ENCODE results near the gene AHCYL2.
"Not testable (repeated sequence)": the region's sequence is repeated elsewhere in the genome, so short reads cannot be mapped to it uniquely, and the experiment has no call there.

Gene AHCYL2

DNA sequence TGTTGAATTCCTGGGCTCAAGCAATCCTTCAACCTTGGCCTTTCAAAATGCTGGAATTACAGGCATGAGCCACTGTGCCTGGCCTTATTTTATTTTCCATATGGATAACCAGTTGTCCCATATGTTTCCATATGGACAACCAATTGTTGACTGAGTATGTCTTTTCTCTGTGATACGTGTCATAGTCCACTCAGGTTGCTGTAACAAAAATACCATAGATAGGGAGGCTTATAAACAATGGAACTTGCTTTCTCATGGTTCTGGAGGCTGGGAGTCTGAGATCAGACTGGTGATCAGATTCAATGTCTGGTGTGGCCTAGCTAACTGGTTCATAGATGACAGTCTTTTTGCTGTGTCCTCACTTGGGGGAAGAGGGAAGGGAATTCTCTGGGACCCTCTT, 19.4 kb downstream of the AHCYL2 start:
- no peak for DNase-seq (ENCODE audit: low read depth)

DNA sequence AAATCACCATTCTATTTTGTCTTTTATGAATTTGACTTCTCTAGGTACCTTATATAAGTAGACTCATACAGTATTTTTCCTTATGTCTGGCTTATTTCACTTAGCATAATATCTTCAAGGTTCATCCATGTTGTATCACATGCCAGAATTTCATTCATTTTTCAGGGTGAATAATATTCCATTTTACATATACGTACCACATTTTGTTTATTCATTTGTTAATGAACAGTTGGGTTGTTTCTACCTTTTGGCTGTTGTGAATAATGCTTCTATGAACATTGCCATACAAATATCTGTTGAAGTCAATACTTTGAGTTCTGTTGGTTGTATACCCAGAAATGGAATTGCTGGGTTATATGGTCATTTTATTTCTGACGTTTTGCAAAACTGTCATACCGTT, 20.7 kb downstream of the AHCYL2 start:
- DNase-seq (ENCODE audit: low read depth) = no peak

GRCh38 chr7:129247087-129247486, 22.3 kb downstream of the AHCYL2 start:
- no peak for DNase-seq (ENCODE audit: low read depth)

GRCh38 chr7:129252128-129252527, 27.3 kb downstream of the AHCYL2 start:
- no peak for DNase-seq (ENCODE audit: low read depth)

DNA sequence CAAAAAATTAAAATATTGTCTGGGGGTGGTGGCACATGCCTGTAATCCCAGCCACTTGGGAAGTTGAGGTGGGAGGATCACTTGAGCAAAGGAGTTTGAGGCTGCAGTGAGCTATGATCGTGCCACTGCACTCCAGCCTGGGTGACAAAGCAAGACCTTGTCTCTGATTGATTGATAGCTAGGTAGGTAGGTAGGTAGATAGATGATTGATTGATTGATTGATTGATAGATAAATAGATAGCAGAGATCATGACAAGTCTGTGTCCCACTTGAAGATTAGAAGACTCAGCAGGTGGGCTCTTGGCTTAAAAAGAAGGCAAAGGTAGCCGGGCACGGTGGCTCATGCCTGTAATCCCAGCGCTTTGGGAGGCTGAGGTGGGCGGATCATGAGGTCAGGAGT, 27.8 kb downstream of the AHCYL2 start:
- not testable (repeated sequence) for DNase-seq (ENCODE audit: low read depth)

DNA sequence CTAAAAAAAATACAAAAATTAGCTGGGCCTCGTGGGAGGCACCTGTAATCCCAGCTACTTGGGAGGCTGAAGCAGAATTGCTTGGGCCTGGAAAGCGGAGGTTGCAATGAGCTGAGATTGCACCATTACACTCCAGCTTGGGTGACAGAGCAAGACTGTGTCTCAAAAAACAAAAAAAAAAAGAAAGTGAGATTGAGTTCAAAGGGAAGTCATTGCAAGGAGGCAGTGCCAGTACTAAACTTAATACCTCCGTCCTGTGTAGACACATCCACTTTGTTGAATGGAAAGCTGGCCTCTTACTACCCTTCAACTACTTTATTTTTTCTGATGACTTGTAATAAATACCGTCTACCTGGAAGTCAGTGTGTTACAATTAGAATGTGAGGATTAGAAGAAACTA, 31.0 kb downstream of the AHCYL2 start:
- no peak for DNase-seq (ENCODE audit: low read depth)

GRCh38 chr7:129256221-129256620, 31.4 kb downstream of the AHCYL2 start:
- no peak for DNase-seq (ENCODE audit: low read depth)

DNA sequence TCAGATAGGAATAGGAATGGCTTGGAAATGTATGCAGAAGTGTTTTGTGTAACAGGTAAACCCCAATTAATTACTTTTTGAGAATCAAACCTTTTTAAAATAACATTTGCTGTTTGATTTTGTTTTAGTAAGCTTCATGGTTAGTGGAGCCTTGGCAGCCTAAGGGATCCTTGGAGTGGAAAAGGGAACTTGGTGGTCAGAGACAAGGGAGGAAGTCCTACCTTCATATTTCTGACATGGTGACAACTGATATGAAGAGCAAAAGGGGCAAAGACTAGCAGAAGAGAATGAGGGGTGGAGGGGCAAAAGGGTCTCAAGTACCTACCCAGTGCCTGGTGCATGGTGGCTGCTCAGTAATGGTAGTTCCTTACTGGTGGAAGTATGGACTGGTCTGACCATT, 32.3 kb downstream of the AHCYL2 start:
- no peak for DNase-seq (ENCODE audit: low read depth)

DNA sequence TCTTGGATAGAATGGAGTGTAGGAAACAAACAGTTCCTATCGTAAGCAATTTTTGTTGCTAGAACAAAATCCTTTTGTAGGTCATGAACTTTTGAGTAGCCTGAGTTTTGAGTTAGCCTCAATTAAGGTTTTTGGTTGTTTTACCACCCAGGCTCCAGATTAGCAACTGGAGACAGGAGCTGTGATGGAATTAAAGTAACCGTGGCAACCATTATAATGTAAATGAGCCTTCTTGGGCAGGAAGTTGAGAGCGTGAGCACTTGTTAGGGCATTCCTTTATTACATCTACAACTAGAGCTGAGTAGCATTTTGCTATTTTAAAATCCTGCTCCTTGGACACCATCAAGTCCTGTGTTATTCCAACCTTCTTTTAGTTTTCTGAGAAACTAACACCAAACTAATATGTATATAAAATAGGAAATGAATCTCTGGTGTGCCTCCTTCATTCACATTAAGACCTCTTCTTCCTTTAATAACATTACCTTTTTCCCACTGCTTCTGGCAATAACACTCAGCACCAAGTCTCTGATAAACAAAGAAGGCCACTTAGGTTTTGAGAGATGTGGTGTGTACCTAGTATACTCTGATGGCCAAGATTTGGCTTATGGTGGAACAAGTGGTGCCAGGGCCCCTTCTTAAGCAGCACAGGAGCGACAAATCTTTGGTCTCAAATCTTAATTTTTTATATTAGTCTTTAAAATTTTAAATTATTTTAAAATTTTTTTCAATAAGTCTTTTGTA, 34.0 kb downstream of the AHCYL2 start:
- no peak for DNase-seq (ENCODE audit: low read depth)

DNA sequence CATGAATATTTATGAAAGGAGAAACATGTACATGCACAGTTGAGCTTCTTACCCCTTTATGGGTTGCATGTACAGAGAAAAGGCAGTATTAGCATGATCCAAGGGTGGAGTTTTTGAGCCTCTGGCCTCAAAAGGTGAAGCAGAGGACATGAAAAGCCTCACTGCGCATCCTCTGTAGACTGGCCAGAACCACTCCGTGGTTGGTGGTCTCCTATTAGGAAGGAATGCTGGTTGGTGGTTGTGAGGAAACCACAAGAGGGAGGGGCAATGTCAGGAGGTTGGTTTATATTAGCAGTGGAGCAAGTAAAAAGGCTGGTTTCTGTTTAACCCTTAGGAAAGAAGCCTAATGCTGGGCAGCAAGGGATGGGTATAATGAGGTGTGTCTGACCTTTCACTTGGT, 37.5 kb downstream of the AHCYL2 start:
- DNase-seq (ENCODE audit: low read depth) = no peak

GRCh38 chr7:129263168-129263567, 38.3 kb downstream of the AHCYL2 start:
- DNase-seq (ENCODE audit: low read depth) = no peak

DNA sequence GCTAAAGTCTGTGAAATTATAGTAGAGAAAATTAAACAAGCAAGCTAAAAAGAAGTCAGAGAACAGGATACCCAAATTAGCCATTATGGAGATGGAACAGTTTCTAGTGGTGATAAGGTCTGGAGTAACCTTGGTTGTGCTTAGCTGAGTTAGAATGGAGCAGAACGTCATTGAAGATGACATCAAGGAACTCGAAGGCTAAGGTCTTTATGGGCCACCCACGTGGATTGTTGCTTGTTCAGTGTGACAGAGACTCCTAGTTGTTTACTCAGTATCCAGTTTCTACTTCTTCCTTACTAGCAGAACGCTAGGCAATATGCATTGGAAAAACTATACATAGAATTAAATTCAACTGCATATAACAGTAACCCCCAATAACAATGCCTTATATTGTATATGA, 39.7 kb downstream of the AHCYL2 start:
- no peak for DNase-seq (ENCODE audit: low read depth)

DNA sequence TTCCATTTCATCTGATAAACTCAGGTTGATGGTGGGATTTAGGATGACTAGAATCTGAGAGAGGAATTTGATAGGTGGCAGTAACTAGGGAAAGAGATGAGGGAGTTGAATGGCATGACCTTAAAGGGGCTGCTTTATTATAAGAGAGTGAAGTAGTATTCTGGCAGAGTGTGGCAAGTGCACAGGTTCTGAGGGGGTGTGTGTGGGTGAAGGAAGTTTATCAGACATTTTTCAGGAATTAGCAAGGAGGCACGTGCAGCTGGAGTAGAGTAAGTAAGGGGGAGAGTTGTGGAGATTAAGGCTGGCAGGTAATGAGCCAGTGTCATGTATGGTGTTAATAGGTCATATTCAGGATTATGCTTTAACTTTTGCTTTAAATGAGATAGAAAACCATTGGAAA, 40.5 kb downstream of the AHCYL2 start:
- DNase-seq (ENCODE audit: low read depth) = no peak

GRCh38 chr7:129266181-129266580, 41.4 kb downstream of the AHCYL2 start:
- no peak for DNase-seq (ENCODE audit: low read depth)

DNA sequence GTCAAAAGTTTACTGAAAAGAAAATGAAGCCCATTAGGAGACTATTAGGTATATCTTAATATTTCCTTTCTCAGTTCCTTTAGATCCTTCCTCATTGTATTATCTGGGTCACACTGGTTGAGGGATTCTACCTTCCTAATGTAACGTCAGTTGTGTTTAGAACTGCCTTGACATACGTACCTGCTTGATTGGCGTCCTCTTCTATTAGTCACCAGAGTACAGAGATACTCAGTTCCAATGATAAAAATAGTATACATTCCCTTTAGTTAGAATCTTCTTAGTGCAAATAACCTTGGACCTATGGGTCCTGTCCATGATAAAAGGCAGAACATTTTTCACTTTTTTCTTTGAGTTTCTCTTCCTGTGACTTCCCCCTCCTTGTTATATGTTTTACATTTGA, 45.2 kb downstream of the AHCYL2 start:
- no peak for DNase-seq (ENCODE audit: low read depth)

DNA sequence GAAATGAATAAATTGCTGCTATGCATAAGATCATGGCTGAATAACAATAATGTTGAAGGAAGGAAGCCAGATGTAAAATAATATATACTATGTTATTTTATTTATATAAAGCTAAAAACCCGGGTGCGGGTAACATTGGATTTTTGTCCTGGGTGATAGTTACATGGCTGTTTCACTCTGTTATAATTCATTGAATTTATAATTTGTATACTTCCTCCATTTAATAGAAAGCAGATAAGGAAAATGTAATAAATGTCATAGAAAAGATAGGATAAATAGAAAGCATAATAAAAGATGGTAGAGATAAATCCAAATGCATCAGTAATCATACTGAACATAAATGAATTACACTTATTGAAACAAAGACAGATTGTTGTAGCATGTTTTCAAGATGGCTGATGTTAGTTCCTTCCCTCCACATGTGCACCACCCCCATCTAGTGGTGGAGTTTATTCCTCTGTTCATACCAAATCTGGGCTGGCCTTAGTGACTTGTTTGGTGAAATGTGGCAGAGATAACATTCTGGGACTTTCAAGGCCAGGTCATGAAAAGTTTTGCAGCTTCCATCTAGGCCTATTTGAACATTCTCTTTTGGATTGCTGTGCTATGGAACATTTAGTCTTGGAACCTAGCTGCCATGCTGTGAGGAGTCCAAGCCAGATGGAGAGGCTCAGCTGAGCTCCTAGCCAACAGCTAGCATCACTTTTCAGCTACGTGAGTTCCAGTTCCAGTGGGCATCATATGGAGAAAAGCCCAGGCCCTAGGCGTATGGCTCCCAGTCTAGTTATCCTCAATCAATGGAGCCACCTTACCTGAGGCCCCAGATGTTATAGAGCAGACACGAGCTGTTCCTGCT, 46.9 kb downstream of the AHCYL2 start:
- peak; percentile 20 for DNase-seq (ENCODE audit: low read depth)

GRCh38 chr7:129273936-129274335, 49.1 kb downstream of the AHCYL2 start:
- DNase-seq (ENCODE audit: low read depth) = no peak

- DNase-seq (ENCODE audit: low read depth) = no peak
These were observed 52.8 kb downstream of the AHCYL2 start for GRCh38 chr7:129277629-129278028.

DNA sequence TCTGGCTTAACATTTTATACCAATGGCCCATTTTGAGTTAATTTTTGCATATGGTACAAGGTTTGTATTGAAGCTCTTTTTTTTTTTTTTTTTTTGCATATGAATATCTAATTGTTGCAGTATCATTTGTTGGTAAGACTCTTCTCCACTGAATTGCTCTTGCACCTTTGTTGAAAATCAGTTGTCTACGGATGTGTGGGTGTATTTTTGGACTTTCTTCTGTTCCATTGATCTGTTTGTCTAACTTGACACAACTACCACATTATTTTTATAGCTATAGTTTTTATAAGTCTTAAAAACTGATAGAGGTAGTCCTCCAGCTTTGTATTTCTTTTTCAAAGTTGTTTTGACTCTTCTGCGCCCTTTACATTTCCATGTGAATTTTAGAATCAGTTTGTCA, 53.9 kb downstream of the AHCYL2 start:
- DNase-seq (ENCODE audit: low read depth) = no peak

DNA sequence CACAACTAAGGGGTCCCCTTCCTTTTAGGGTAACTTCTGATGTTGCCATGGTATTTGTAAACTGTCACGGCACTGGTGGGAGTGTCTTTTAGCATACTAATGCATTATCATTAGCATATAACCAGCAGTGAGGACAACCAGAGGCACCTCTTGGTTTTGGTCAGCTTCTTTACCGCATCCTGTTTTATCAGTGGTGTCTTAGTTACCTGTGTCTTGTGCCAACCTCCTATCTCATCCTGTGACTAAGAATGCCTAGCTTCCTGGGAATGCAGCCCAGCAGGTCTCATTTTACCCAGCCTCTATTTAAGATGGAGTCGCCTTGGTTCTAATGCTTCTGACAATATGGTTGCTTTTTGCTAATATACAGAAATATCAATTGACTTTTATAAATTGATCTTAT, 54.9 kb downstream of the AHCYL2 start:
- DNase-seq (ENCODE audit: low read depth) = no peak

DNA sequence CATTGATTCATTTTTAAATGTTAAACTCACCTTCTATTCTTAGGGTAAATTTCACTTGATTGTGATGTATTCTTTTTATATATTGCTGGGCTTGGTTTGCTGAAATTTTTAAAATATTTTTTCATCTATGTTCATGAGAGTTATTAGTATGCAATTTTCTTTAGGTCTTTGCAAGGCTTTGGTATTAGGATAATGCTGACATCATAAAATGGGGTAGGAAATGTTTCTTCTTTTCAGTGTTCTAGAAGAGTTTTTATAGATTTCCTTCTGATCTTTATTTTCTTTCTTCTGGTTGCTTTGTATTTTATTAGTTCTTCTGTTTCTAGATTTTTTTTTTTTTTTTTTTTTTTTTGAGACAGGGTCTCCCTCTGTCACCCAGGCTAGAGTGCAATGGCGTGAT, 56.3 kb downstream of the AHCYL2 start:
- no peak for DNase-seq (ENCODE audit: low read depth)

DNA sequence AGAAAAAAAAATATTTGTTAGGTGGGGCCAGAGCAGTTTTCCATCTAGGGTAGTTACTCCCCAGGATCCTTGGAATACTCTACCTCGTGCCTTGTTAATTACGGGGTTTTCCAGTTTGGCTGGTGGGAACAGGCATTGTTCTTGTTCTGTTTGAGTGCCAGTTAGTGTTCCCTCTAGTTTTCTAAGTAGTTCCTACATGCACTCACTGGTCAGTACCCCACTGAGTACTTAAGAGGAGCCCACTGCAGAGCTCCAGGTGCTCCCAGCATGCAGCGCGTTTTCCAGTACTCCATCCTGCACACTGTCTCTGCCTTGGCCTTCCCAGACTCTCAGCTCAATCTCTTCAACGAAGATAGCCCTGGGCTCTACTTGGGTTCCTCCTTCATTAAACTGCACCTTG, 58.0 kb downstream of the AHCYL2 start:
- DNase-seq (ENCODE audit: low read depth) = no peak

DNA sequence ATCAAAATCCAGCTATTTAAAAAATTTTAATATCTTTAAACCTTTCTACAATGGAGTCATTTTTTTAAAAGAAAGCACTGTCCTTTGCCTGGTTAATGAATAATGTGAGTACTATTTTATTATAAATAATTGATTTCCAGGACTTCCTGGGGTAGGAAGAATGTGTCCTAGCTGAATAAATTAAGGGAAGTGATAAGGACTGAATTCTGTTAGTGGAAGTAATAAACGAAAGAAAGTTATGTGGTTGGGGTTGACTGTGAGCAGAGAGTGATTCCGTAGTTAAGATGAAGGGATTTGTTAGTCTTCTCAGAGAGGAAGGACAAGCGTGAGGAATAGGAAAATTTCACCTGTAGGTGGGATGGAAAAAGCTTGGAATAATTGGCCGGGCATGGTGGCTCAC, 59.1 kb downstream of the AHCYL2 start:
- no peak for DNase-seq (ENCODE audit: low read depth)

DNA sequence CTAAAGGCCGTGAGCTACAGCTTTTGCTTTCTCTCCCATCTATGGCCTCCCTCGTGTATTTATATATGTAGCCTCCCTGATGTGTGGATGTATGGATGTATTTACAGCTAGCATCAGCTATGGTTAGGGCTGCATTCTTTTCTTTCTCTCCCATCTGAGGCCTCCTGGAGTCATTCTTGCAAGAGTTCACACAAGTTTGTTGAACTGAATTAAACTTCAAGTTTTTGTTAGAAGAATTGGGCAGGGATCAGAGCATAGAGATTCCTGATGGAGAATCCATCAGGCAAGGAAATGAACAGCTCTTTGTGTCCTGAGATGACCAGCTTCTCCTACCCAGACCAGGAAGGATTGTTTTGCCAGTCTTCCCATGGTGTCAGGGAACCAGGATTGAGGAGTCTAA, 60.3 kb downstream of the AHCYL2 start:
- DNase-seq (ENCODE audit: low read depth) = no peak
